COR-L47 (cell line): ENCODE results near the gene ARPC2.
"Not testable (repeated sequence)": the region's sequence is repeated elsewhere in the genome, so short reads cannot be mapped to it uniquely, and the experiment has no call there.

ENCODE experiments used
- DNase-seq: peaks from one replicate; lab custom pipeline; 2025; lab: John Stamatoyannopoulos, UW

ARPC2 gene

DNA sequence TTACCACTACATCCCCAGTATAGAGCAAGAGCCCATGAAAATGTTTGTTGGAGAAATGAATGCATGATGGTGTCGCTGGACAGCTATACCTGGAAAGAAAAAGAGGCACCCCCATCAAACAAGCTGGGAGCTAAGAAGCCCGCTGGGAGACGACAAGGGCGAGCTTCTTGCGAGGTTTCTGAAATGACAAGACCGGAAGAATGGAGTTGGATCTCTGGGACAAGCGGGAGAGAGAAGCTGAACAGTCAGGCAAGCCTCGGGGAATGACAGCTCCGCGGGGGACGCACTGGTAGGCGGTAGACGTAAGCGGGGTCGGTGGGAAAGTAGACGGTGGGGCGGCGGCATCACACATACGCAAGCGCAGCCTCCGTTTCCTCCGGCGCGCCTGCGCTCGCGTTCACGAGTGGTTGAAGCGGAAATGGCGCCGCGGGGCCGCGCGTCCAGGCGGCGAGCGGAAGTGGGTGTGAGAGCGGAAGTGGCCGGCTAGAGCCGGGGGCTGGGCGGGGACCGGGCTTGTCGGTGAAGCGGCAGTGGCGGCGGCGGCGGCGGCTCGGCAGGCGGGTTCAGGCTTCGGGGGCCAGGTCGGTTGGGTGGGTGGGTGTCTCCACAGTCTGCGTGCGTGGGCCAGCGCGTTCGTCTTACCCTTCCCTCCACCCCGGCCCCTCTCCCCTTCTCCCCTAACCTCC lies at the start of gene ARPC2:
Gene ARPC2 (plus strand): TSS at position 516 of the 686 bp plus-strand sequence. CDS start 282 bp downstream, outside the sequence.
- DNase-seq = peak; percentile 94

GRCh38 chr2:218168016-218168415 lies 49.0 kb upstream of the ARPC2 start:
- no peak for DNase-seq

DNA sequence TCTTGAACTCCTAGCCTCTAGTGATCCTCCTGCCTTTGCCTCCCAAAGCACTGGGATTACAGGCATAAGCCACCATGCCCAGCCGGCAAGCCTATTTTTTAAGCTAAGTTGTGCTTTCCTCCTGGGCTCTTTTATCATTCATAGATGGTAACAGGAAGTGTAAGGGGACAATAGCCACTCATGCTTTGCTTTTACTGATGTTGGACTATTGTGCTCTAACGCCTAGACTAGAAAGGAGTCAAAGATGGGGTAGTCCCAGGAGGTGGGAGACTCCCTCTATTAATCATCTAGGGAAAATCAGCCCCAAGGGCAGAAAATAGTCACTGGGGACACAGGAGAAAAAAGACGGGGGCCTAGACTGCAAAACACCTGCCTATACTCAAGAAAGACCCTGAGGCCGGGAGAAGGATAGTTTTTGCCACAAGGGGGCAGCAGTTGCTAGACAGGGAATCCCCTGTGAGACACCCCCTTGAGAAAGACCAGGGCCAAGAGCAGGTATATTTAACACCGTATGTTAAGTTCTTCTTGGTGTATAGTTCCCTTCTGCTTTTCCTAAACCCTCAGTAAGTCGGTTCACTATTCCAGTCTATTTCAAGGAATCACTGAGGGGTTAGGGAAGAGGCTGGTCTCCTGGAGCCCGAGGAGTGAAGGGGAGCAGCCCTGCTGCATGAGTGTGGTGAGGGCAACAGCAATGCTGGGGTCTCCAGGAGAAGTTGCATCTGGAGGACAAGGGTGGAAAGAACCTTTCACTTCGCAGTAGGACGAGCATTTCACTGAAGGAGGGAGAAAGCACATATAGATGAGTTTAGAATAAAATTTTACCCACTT lies 48.1 kb upstream of the ARPC2 start:
- DNase-seq = peak; percentile 15

GRCh38 chr2:218169757-218170546 lies 47.0 kb upstream of the ARPC2 start:
- DNase-seq = no peak

- not testable (repeated sequence) for DNase-seq
Measured at GRCh38 chr2:218171744-218172143, 45.2 kb upstream of the ARPC2 start.

GRCh38 chr2:218172845-218173244 lies 44.1 kb upstream of the ARPC2 start:
- no peak for DNase-seq

GRCh38 chr2:218179782-218180181 lies 37.2 kb upstream of the ARPC2 start:
- no peak for DNase-seq

- no peak for DNase-seq
Measured at GRCh38 chr2:218180467-218181114, 36.4 kb upstream of the ARPC2 start.

DNA sequence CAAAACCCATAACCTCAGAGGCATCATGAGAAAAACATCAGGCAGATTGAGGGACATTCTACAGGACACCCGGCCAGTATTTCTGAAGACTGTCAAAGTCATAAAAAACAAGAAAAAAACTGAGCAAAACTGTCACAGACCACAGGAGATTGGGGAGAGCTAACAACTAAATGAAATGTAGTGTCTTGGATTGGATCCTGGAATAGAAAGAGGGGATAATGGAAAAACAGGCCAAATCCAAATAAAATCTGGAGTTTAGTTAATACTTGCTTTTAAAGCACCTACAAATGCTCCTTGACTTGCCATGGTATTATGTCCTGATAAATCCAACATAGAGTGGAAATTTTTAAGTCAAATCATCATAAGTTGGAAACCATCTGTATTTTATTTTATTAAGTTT lies 32.7 kb upstream of the ARPC2 start:
- no peak for DNase-seq

- DNase-seq = peak; percentile 53
Measured at GRCh38 chr2:218186355-218186766, 30.6 kb upstream of the ARPC2 start.

- no peak for DNase-seq
Measured at GRCh38 chr2:218186876-218187275, 30.1 kb upstream of the ARPC2 start.

DNA sequence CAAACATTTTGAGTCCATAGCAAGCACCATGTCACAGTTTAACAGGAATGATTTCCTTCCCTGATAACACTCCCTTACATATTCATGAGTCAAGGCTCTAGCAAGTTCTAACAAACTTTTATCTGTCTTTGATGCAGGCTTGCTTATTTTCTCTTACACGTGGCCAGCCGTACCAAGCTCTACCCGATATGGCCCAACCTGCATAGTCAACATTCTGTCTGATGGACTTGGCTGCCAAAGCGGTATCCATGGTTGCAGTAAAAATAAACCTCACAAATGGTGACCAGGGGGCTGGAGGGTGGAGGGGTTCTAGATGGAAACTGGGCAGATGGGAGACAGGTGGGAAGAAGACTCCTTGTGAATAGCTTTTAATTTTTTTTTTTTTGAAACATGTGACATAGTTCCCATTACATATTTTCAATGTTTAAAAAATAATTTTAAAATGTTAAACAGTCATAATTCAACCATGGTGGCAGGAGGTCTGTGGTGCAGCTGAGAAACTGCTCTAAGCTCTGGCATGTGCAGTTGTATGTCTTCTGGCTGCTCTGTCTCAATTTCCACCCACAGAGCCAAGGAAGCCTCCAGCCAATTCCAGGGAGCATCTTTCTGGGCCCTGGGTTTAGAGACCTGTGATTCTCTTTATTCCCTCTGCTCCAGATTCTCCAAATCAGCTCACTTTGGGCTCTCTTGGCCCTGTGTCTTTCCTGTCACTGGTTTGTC lies 29.5 kb upstream of the ARPC2 start:
- no peak for DNase-seq

- DNase-seq = no peak
Measured at GRCh38 chr2:218188528-218188927, 28.5 kb upstream of the ARPC2 start.

- no peak for DNase-seq
Measured at GRCh38 chr2:218192902-218193430, 24.0 kb upstream of the ARPC2 start.

DNA sequence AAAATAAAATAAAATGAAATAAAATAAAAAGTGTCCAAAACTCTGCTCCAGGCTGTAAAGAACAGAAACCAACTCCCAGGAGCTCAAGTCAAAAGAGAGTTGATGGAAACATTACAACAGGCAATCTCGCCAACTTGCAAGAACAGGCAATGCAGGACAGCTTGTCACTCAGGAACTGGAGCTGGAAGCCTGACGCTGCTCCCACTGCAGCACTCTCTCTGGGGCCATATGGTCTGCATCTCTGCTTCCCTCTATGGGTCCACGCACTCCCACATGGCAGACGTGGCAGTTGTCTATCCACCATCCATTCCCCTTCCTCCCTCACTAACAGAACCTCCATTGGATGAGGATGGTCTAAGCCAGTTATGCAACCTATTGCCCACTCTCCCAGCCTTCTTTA lies 23.3 kb upstream of the ARPC2 start:
- no peak for DNase-seq

- DNase-seq = no peak
Measured at GRCh38 chr2:218194880-218195279, 22.1 kb upstream of the ARPC2 start.

DNA sequence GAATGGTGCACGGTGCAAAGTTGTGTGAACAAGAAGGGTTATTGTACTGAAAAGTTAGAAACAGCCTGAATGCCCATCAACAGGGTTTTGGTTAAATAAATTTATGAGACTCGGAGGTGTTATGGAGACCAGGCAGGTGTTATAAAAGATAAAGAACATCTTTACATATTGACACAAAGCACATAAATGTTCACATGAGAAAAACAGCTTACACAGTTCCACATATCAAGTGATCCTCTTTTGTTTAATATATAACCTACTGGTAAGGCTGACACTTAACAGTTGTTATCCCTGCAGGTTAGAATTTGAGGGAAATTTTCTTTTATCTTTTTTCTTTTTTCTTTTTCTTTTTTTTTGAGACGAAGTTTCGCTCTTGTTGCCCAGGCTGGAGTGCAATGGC lies 20.0 kb upstream of the ARPC2 start:
- DNase-seq = no peak

DNA sequence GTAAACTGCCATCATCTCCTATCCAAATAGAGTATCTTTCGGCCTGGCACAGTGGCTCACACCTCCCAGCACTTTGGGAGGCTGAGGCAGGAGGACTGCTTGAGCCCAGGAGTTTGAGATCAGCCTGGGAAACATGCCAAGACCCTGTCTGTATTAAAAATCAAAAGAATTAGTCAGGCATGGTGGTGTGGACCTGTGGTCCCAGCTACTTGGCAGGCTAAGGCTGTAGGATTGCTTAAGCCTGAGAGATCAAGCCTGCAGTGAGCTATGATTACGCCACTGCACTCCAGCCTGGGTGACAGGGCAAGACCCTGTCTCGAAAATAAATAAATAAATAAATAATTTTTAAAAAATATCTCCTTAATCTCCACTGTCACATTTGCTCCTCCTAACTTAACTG lies 14.7 kb upstream of the ARPC2 start:
- no peak for DNase-seq

- no peak for DNase-seq
Measured at GRCh38 chr2:218209078-218209477, 7.9 kb upstream of the ARPC2 start.

GRCh38 chr2:218214116-218214515 lies 2.9 kb upstream of the ARPC2 start:
- no peak for DNase-seq

DNA sequence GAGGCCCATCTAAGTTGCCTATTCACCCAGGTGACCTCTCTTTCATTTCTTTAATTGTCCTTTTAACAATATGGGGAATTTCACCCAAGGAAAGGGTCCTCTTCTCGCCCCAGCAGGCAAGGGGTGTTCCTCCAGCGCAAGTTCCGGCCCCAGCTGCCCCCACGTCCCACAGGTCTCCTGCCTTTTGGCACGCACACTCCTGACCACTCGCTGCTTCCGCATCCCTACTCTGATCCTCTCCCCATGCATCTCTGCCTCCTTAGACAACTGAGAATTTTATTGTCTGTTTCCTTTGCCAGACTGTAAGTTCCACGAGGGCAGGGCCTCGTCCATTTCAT lies 684 bp upstream of the ARPC2 start:
- no peak for DNase-seq
